K562 (cell line): ENCODE data around the gene PNPO. TPM values are rescaled to one million over a fixed set of nuclear protein-coding genes. Genes with fewer than 3 reads are reported as not detected.

Experiments used
- ATAC-seq: fragments of 200-7000 bp; cut with Tn5 transposase; 3 replicates; pipeline ENCODE4 v1.9.1; 2020; ENCODE audit warnings: moderate library complexity
- BruUV-seq: library from RNA; stranded (reverse); fragments of 400-500 nt; replicated peaks from 2 replicates; lab custom pipeline; 2021; lab: Mats Ljungman, UMichigan
- CTCF ChIA-PET: fragments of 300-600 bp; formaldehyde crosslinking; extraction: SDS; loops from one replicate; lab custom pipeline; 2021; ENCODE audit warnings: low intra/inter-chr PET ratio; lab: Yijun Ruan, JAX
- POLR2A ChIA-PET: fragments of 300-600, 350-650 bp; sonication (Branson Sonifier 250); formaldehyde crosslinking; extraction: SDS; loops from one replicate; lab custom pipeline; 2021; ENCODE audit warnings: antibody characterized with exemption, inconsistent platforms; lab: Yijun Ruan, JAX
- DNase-seq, 4 experiments: peaks; one replicate each; pipeline versions ENCODE4 v3.0.0 to v3.0.0-alpha.2; 2011 to 2018; ENCODE audit warnings: low spot score in 3 of 4, mixed read lengths in 3 of 4; ENCODE audit errors: extremely low read depth in 1 of 4
- FAIRE-seq: peaks from 2 replicates; lab custom pipeline; 2011; peaks lifted over from hg19 to GRCh38; lab: Jason Lieb, UNC
- H2AFZ ChIP-seq: 2 replicates; pipeline ENCODE4 v1.6.0; 2011; ENCODE audit warnings: low read depth, low read length, control low read depth, inconsistent platforms
- H3K27ac ChIP-seq: fragments of 200-600 bp; 3 replicates; pipeline ENCODE4 v1.8.0; 2011; ENCODE audit warnings: low read depth, mild to moderate bottlenecking, control low read depth, inconsistent platforms, low read length, moderate library complexity, mixed read lengths; ENCODE audit errors: extremely low read depth
- H3K27me3 ChIP-seq, 2 experiments: fragments of 300-600 bp in 1 of 2; 2 replicates in 1 of 2; 3 replicates in 1 of 2; pipeline versions ENCODE4 v1.6.0 to v1.8.0; 2011; ENCODE audit warnings: inconsistent platforms in 2 of 2, low read length in 2 of 2, mild to moderate bottlenecking in 1 of 2, mixed read lengths in 1 of 2, moderate library complexity in 1 of 2; ENCODE audit not compliant: control insufficient read depth in 2 of 2, insufficient read depth in 2 of 2
- H3K36me3 ChIP-seq: fragments of 300-600 bp; 3 replicates; pipeline ENCODE4 v1.8.0; 2011; ENCODE audit warnings: mild to moderate bottlenecking, low read length, inconsistent platforms; ENCODE audit not compliant: control insufficient read depth, insufficient read depth
- H3K4me1 ChIP-seq, 2 experiments: fragments of 200-600 bp in 1 of 2; replicated peaks in 1 of 2; 2 replicates in 1 of 2; 3 replicates in 1 of 2; pipeline versions ENCODE4 v1.5.1 to v1.8.0; 2011; ENCODE audit warnings: inconsistent platforms in 2 of 2, low read length in 2 of 2, mild to moderate bottlenecking in 1 of 2, mixed read lengths in 1 of 2, moderate library complexity in 1 of 2; ENCODE audit not compliant: control insufficient read depth in 2 of 2, insufficient read depth in 2 of 2
- H3K4me2 ChIP-seq: 2 replicates; pipeline ENCODE4 v1.6.1; 2011; ENCODE audit warnings: low read length, control low read depth, inconsistent platforms, mixed read lengths; ENCODE audit not compliant: insufficient read depth
- H3K4me3 ChIP-seq: fragments of 200-600 bp; sonication (generic), shearing (Covaris generic); 2 replicates; pipeline ENCODE4 v1.5.1; 2016; ENCODE audit warnings: control low read depth, inconsistent platforms
- H3K79me2 ChIP-seq: fragments of 200-600 bp; 3 replicates; pipeline ENCODE4 v1.8.0; 2011; ENCODE audit warnings: low read length, inconsistent platforms; ENCODE audit not compliant: control insufficient read depth, insufficient read depth
- H3K9ac ChIP-seq, 2 experiments: 2 replicates each; pipeline versions ENCODE4 v1.6.0 to v1.6.1; 2011; ENCODE audit warnings: low read depth in 2 of 2, low read length in 2 of 2, control low read depth in 1 of 2, inconsistent platforms in 1 of 2, mild to moderate bottlenecking in 1 of 2, mixed read lengths in 1 of 2; ENCODE audit not compliant: insufficient read depth in 1 of 2
- H3K9me1 ChIP-seq: one replicate; pipeline ENCODE4 v1.6.0; 2011; ENCODE audit warnings: inconsistent platforms, mild to moderate bottlenecking, low read length, moderate library complexity; ENCODE audit not compliant: control insufficient read depth, insufficient read depth
- H3K9me3 ChIP-seq: replicated peaks from 2 replicates; pipeline ENCODE4 v1.5.1; 2011; ENCODE audit warnings: low read depth, low read length, inconsistent platforms; ENCODE audit not compliant: control insufficient read depth, insufficient read depth
- H4K20me1 ChIP-seq: replicated peaks from 2 replicates; pipeline ENCODE4 v1.6.1; 2011; ENCODE audit warnings: low read length, inconsistent platforms, mixed read lengths; ENCODE audit not compliant: control insufficient read depth, insufficient read depth
- CEBPG ChIP-seq, 3 experiments: fragments of 200-800 bp in 1 of 3; sonication (Bioruptor generic) in 1 of 3; sonication (generic) in 1 of 3; formaldehyde crosslinking in 1 of 3; IDR thresholded peaks in 2 of 3; conservative IDR thresholded peaks in 1 of 3; 2 replicates each; pipeline versions ENCODE4 v1.6.1 to v1.8.0; 2016 to 2022; ENCODE audit warnings: missing compliant biosample characterization in 2 of 3, missing genetic modification characterization in 2 of 3, mild to moderate bottlenecking in 1 of 3, missing genetic modification reagents in 1 of 3
- PRMT5 ChIP-seq: sonication (generic); formaldehyde crosslinking; IDR thresholded peaks from 2 replicates; pipeline ENCODE4 v1.5.0; 2020; ENCODE audit warnings: missing genetic modification reagents
- SUPT5H ChIP-seq: fragments of 450-650 bp; IDR thresholded peaks from 2 replicates; pipeline ENCODE4 v1.6.1; 2016
- ZNF146 ChIP-seq: IDR thresholded peaks from one replicate; pipeline ENCODE4 v1.6.1; 2018; ENCODE audit warnings: missing compliant biosample characterization; ENCODE audit not compliant: unreplicated experiment
- ZNF778 ChIP-seq: fragments of 450-650 bp; formaldehyde crosslinking; IDR thresholded peaks from 2 replicates; pipeline ENCODE4 v1.4.0; 2020; ENCODE audit warnings: mild to moderate bottlenecking, moderate library complexity
- WGBS: fragments of 100-300 bp; shearing (Covaris generic); methylation state at CpG from one replicate; pipeline ENCODE4 v1.1.6; 2016; ENCODE audit warnings: low coverage, mixed read lengths; ENCODE audit not compliant: insufficient coverage; ENCODE audit errors: missing lambda C conversion rate; 5-methylcytosine and 5-hydroxymethylcytosine counted together
- in situ Hi-C: fragments of 300-500 bp; cut with MboI; formaldehyde crosslinking; loops from 4 replicates; pipeline ENCODE4 v1.15.0; 2018; ENCODE audit warnings: inconsistent platforms, mixed read lengths
- intact Hi-C: fragments of 100-400 bp; cut with micrococcal nuclease; formaldehyde crosslinking; loops from 2 replicates; pipeline ENCODE4 v1.14.2; 2022
- polyA plus RNA-seq, 8 experiments: library from polyadenylated mRNA; depleted of rRNA in 4 of 8; stranded (reverse) in 5 of 8; unstranded in 3 of 8; fragments of >200 nt; fragmentation: Nextera tagmentation in 2 of 8; fragmentation: Illumina TruSeq in 1 of 8; extraction: Ambion mirVana in 2 of 8; extraction: Trizol in 1 of 8; gene quantifications; 2 replicates each; pipeline versions ENCODE4 v1.2.1 to v1.2.3, GENCODE V29; 2011 to 2014; ENCODE audit warnings: inconsistent platforms in 1 of 8, missing spikeins in 1 of 8
- total RNA-seq, 7 experiments: library from RNA; depleted of rRNA in 6 of 7; stranded (reverse); fragments of >200 nt in 6 of 7; fragmentation: Illumina TruSeq in 2 of 7; extraction: Trizol in 2 of 7; gene quantifications; 2 replicates each; pipeline versions ENCODE4 v1.2.1 to v1.2.3, GENCODE V29; 2011 to 2021; ENCODE audit warnings: low replicate concordance in 1 of 7
- TF ChIP-seq, protein P1 (sequence below): fragments of 200-800 bp; sonication (Bioruptor generic); IDR thresholded peaks from 2 replicates; pipeline ENCODE4 v1.6.1; 2017; ENCODE audit warnings: missing genetic modification characterization, missing compliant biosample characterization
- TF ChIP-seq, protein P2 (sequence below), 3 experiments: fragments of 200-800 bp in 1 of 3; fragments of 250-450 bp in 1 of 3; fragments of 450-650 bp in 1 of 3; sonication (Bioruptor Pico) in 1 of 3; sonication (Bioruptor generic) in 1 of 3; formaldehyde crosslinking in 1 of 3; IDR thresholded peaks; 2 replicates each; pipeline versions ENCODE4 v1.6.1 to v1.8.0; 2016 to 2022; ENCODE audit warnings: mild to moderate bottlenecking in 2 of 3, missing genetic modification characterization in 2 of 3, missing compliant biosample characterization in 1 of 3, moderate library complexity in 1 of 3
- TF ChIP-seq, protein P3 (sequence below): fragments of 250-450 bp; sonication (Bioruptor Pico); IDR thresholded peaks from 2 replicates; pipeline ENCODE4 v1.8.0; 2021; ENCODE audit warnings: mild to moderate bottlenecking, moderate library complexity

Gene PNPO
- total and polyA plus RNA-seq, 9 of the 15 experiments (the other 6 are each of a cell fraction or from before 2014, with no cell fraction given), result 16.6 to 39.0 (median 27.4) TPM

DNA sequence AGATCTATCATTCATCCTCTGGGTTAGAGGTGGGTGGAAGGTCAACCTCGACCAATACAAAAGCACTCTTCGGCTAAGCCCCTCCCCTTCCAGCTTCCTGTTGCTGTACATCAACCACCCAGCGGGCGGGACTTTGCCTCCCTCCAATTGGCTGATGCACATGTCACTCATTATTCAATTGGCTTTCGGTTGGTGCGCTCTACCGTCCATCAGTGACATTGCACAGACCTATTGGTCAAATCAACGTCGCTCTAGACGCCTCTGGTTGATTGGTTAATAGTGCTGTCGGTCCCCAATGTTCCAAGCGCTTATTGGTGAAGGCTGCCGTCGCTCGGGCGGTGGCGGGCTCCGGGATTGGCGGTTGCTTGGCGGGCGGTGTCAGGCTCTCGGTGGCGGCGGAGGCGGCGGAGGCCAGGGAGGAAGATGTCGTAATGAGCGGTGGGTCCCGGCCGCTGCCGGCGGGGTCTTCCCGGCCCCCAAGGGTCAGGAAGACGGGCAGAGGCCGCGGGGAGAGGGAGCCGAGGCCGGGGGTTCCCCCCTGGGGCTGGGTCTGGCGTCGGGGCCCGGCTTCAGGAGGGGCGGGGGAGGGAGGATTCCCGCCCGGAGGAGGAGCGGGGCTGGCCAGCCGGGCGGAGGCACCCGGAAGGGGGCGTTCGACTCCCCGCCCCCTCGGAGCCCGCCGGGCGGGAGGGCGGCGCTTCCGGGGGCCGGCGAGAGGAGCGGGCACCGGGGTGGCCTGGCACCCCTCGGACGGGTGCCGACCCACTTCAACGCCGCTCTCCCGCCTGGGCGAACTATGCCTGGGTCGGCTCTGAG, 45.3 kb upstream of the PNPO start, which contains the start of gene SP2 (continued):
- peak; percentile 75; the same call in 1 of the 2 replicates for TF ChIP-seq CEBPG (CRISPR knock-in tag; IDR thresholded peaks at IDR 0.05)
- TF ChIP-seq CEBPG (tag; conservative IDR thresholded peaks at IDR 0.05 in 1 of 2, IDR thresholded peaks at IDR 0.05 in 1 of 2), result peak; percentile 87 to 94

DNA sequence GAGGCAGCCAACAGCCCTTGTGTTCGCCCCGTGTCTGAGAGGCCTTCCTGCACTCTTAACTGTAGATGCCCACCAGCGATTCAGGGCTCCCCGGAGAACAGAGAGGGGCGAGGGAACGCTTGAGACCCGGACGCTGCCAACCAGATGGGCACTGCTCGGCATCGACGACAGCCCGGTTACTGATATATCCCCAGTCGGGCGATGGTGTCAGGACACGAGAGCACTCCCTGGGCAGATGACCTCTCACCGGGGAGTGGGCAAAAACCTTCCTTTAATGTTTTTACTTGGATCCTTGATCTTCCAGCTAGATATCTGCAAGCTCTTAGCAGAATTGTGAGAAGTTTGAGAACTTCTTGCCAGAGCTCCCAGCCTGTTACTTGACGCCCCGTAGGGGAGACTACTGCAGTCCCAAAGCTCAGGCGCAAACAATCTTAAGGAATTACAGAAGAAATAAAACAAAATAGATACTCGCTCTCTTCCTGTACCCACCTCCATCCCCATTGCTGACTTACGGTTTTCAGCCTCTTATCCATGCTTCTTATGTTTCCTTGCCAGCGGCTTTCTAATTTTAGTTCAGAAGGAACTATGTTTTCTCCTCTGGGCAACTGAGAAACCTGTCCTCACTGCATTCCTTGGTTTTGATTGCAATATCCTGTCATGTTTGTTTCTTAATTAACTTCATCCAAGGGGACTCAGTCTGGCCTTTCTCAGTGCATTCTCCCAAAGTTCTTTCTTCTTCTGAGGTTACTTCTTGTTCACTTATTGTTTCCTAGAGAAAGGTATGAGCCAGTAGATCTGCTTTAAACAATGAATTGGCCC, 44.5 kb upstream of the PNPO start:
- Histone ChIP-seq H3K27me3 (no peaks in the 10 kb centered on the region), H3K27ac (peak overlapping the region; percentile 90), H3K79me2 (peaks cover 30% of the 10 kb centered on the region), H2AFZ (peak overlapping the region; percentile 76), H3K4me3 (peak overlapping the region; percentile 83), H3K9me3 (no peaks in the 10 kb centered on the region), H4K20me1 (no peaks in the 10 kb centered on the region), H3K36me3 (peaks cover 19% of the 10 kb centered on the region; the same call in 2 of the 3 replicates), H3K4me1 (peaks cover 10 to 23% of the 10 kb centered on the region in 2 experiments; a peak in 4 of 5 replicates), H3K4me2 (peak overlapping the region; percentile 98), H3K9ac (peak overlapping the region; percentile 97 to 100), H3K9me1 (no peaks in the 10 kb centered on the region)
- intact Hi-C loops, result no loop called here
- WGBS, result under 1% methylated on average over 22 of the region's 22 CpGs
- FAIRE-seq, result no peak
- CTCF ChIA-PET, result interaction anchor here (0.6 kb wide), 1 partner anchor 178 kb away, joined by 3 read pairs; no protein-coding TSS in a partner anchor
- no TSS peak for BruUV-seq
- no peak for ATAC-seq
- POLR2A ChIA-PET, result interaction anchor here (0.7 to 1.5 kb wide), 5 partner anchors 8 to 65 kb away, joined by 3 to 11 read pairs (median 3); partner anchors contain the start of genes LRRC46, MRPL10 and SCRN2
- in situ Hi-C loops, result no loop called here
- peak in 1 of 4 experiments; percentile 21 for DNase-seq
- TF ChIP-seq SUPT5H, result no peak
- TF ChIP-seq, protein P1, sequence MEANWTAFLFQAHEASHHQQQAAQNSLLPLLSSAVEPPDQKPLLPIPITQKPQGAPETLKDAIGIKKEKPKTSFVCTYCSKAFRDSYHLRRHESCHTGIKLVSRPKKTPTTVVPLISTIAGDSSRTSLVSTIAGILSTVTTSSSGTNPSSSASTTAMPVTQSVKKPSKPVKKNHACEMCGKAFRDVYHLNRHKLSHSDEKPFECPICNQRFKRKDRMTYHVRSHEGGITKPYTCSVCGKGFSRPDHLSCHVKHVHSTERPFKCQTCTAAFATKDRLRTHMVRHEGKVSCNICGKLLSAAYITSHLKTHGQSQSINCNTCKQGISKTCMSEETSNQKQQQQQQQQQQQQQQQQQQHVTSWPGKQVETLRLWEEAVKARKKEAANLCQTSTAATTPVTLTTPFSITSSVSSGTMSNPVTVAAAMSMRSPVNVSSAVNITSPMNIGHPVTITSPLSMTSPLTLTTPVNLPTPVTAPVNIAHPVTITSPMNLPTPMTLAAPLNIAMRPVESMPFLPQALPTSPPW, result peak; percentile 7; the same call in 1 of the 2 replicates
- TF ChIP-seq, protein P2, sequence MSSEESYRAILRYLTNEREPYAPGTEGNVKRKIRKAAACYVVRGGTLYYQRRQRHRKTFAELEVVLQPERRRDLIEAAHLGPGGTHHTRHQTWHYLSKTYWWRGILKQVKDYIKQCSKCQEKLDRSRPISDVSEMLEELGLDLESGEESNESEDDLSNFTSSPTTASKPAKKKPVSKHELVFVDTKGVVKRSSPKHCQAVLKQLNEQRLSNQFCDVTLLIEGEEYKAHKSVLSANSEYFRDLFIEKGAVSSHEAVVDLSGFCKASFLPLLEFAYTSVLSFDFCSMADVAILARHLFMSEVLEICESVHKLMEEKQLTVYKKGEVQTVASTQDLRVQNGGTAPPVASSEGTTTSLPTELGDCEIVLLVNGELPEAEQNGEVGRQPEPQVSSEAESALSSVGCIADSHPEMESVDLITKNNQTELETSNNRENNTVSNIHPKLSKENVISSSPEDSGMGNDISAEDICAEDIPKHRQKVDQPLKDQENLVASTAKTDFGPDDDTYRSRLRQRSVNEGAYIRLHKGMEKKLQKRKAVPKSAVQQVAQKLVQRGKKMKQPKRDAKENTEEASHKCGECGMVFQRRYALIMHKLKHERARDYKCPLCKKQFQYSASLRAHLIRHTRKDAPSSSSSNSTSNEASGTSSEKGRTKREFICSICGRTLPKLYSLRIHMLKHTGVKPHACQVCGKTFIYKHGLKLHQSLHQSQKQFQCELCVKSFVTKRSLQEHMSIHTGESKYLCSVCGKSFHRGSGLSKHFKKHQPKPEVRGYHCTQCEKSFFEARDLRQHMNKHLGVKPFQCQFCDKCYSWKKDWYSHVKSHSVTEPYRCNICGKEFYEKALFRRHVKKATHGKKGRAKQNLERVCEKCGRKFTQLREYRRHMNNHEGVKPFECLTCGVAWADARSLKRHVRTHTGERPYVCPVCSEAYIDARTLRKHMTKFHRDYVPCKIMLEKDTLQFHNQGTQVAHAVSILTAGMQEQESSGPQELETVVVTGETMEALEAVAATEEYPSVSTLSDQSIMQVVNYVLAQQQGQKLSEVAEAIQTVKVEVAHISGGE (CRISPR knock-in tag; IDR thresholded peaks at IDR 0.05), result no peak; a peak in 1 of 6 replicates
- TF ChIP-seq, protein P3, sequence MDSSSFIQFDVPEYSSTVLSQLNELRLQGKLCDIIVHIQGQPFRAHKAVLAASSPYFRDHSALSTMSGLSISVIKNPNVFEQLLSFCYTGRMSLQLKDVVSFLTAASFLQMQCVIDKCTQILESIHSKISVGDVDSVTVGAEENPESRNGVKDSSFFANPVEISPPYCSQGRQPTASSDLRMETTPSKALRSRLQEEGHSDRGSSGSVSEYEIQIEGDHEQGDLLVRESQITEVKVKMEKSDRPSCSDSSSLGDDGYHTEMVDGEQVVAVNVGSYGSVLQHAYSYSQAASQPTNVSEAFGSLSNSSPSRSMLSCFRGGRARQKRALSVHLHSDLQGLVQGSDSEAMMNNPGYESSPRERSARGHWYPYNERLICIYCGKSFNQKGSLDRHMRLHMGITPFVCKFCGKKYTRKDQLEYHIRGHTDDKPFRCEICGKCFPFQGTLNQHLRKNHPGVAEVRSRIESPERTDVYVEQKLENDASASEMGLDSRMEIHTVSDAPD (CRISPR knock-in tag), result no peak
- TF ChIP-seq ZNF778 (CRISPR knock-in tag), result no peak
- no peak for TF ChIP-seq ZNF146 (CRISPR knock-in tag)
- no peak for TF ChIP-seq PRMT5 (CRISPR knock-in tag)
